Epithelial cell of proximal tubule (primary cell): Measurements from ENCODE around the gene ENPP1. TPM values are rescaled to one million over a fixed set of nuclear protein-coding genes. Genes with fewer than 3 reads are reported as not detected.
"Not testable (repeated sequence)": the region's sequence is repeated elsewhere in the genome, so short reads cannot be mapped to it uniquely, and the experiment has no call there.

ENCODE experiments used
- DNase-seq: peaks from one replicate; pipeline ENCODE4 v3.0.0-alpha.2; 2011; ENCODE audit warnings: low read depth
- H3K4me3 ChIP-seq: 2 replicates; pipeline ENCODE4 v1.5.1; 2011; ENCODE audit warnings: low read depth, mild to moderate bottlenecking, low read length
- CTCF ChIP-seq: conservative IDR thresholded peaks from 2 replicates; pipeline ENCODE4 v1.5.1; 2012; ENCODE audit warnings: low read depth, mild to moderate bottlenecking, low read length
- total RNA-seq: library from RNA; depleted of rRNA; stranded (reverse); fragments of >200 nt; gene quantifications from 2 replicates; pipeline ENCODE4 v1.2.3, GENCODE V29; 2015

The ENPP1 gene
- total RNA-seq, 1 donor from 2014 or later: 3.5 TPM

- TF ChIP-seq CTCF: no peak
Measured at GRCh38 chr6:131846905-131847304, 39.1 kb downstream of the ENPP1 start.

GRCh38 chr6:131849799-131850198 lies 42.0 kb downstream of the ENPP1 start:
- H3K4me3 ChIP-seq: no peak overlapping the region
- DNase-seq: no peak
- TF ChIP-seq CTCF: no peak

More at GRCh38 chr6:131846905-131847304, 39.1 kb downstream of the ENPP1 start:
- DNase-seq: no peak
- H3K4me3 ChIP-seq: no peak overlapping the region

GRCh38 chr6:131851049-131851769 lies 43.4 kb downstream of the ENPP1 start:
- no peak for DNase-seq
- H3K4me3 ChIP-seq: no peak overlapping the region
- TF ChIP-seq CTCF: no peak

GRCh38 chr6:131852200-131852599 lies 44.4 kb downstream of the ENPP1 start:
- TF ChIP-seq CTCF: no peak
- no peak for DNase-seq
- no peak overlapping the region for H3K4me3 ChIP-seq

GRCh38 chr6:131854803-131855202 lies 47.0 kb downstream of the ENPP1 start:
- H3K4me3 ChIP-seq: no peak overlapping the region
- DNase-seq: no peak

GRCh38 chr6:131858765-131859415 lies 51.1 kb downstream of the ENPP1 start:
- no peak overlapping the region for H3K4me3 ChIP-seq
- no peak for DNase-seq
- TF ChIP-seq CTCF: no peak

More at GRCh38 chr6:131854803-131855202, 47.0 kb downstream of the ENPP1 start:
- TF ChIP-seq CTCF: no peak

- not testable (repeated sequence) for DNase-seq, H3K4me3 ChIP-seq
Measured at GRCh38 chr6:131859658-131860057, 51.8 kb downstream of the ENPP1 start.
